Neural cell (in vitro differentiated cells): ENCODE results near the gene TMED6. TPM values are rescaled to one million over a fixed set of nuclear protein-coding genes. Genes with fewer than 3 reads are reported as not detected.

Experiments
- H2AFZ ChIP-seq: fragments of 200-600, 300-800 bp; sonication (generic), shearing (Covaris generic); 2 replicates; pipeline ENCODE4 v1.6.0; 2014; ENCODE audit warnings: low read depth, mild to moderate bottlenecking, antibody characterized with exemption, low read length, moderate library complexity
- H3F3A ChIP-seq: fragments of 200-600 bp; shearing (Covaris generic); 2 replicates; pipeline ENCODE4 v1.6.1; 2016; ENCODE audit warnings: mild to moderate bottlenecking, moderate library complexity, mixed read lengths, antibody characterized with exemption, low read length; ENCODE audit not compliant: insufficient read depth, poor library complexity, severe bottlenecking
- H3K27ac ChIP-seq: fragments of 200-600, 300-800 bp; sonication (generic), shearing (Covaris generic); 2 replicates; pipeline ENCODE4 v1.5.1; 2014; ENCODE audit warnings: mild to moderate bottlenecking, low read length, moderate library complexity
- H3K27me3 ChIP-seq: fragments of 300-800, 200-600 bp; sonication (generic), shearing (Covaris generic); 2 replicates; pipeline ENCODE4 v1.6.0; 2014; ENCODE audit warnings: mild to moderate bottlenecking, low read depth, low read length, moderate library complexity; ENCODE audit not compliant: insufficient read depth
- H3K36me3 ChIP-seq: fragments of 300-800, 200-600 bp; sonication (generic), shearing (Covaris generic); 2 replicates; pipeline ENCODE4 v1.5.1; 2014; ENCODE audit warnings: mild to moderate bottlenecking, antibody characterized with exemption, low read length, moderate library complexity; ENCODE audit not compliant: insufficient read depth
- H3K4me2 ChIP-seq: fragments of 300-800, 200-600 bp; sonication (generic), shearing (Covaris generic); 2 replicates; pipeline ENCODE4 v1.6.0; 2014; ENCODE audit warnings: mild to moderate bottlenecking, low read length
- H3K4me3 ChIP-seq: fragments of 300-800, 200-600 bp; sonication (generic), shearing (Covaris generic); 2 replicates; pipeline ENCODE4 v1.5.1; 2014; ENCODE audit warnings: mild to moderate bottlenecking, low read length, moderate library complexity
- H3K79me2 ChIP-seq: fragments of 200-600 bp; shearing (Covaris generic); replicated peaks from 2 replicates; pipeline ENCODE4 v1.6.0; 2014; ENCODE audit warnings: mild to moderate bottlenecking, low read length, moderate library complexity; ENCODE audit not compliant: insufficient read depth
- H3K9ac ChIP-seq: fragments of 300-800, 200-600 bp; sonication (generic), shearing (Covaris generic); 2 replicates; pipeline ENCODE4 v1.6.1; 2016; ENCODE audit warnings: mild to moderate bottlenecking, low read length, mixed read lengths
- H3K9me2 ChIP-seq: fragments of 200-600 bp; shearing (Covaris generic); 2 replicates; pipeline ENCODE4 v1.6.1; 2016; ENCODE audit warnings: mild to moderate bottlenecking, low read length, mixed read lengths; ENCODE audit not compliant: insufficient read depth
- H3K9me3 ChIP-seq: fragments of 200-600, 300-800 bp; sonication (generic), shearing (Covaris generic); 2 replicates; pipeline ENCODE4 v1.6.1; 2016; ENCODE audit warnings: mild to moderate bottlenecking, mixed run types, low read length, moderate library complexity, mixed read lengths
- H4K20me1 ChIP-seq: fragments of 200-600 bp; shearing (Covaris generic); 2 replicates; pipeline ENCODE4 v1.6.1; 2016; ENCODE audit warnings: mild to moderate bottlenecking, mixed run types; ENCODE audit not compliant: insufficient read depth
- CTCF ChIP-seq: fragments of 450-650 bp; IDR thresholded peaks from 2 replicates; pipeline ENCODE4 v1.5.1; 2014; ENCODE audit warnings: antibody characterized with exemption, mild to moderate bottlenecking, moderate library complexity; ENCODE audit not compliant: poor library complexity, severe bottlenecking
- EP300 ChIP-seq: fragments of 450-650 bp; conservative IDR thresholded peaks from 2 replicates; pipeline ENCODE4 v1.6.1; 2014; ENCODE audit warnings: antibody characterized with exemption, mild to moderate bottlenecking, moderate library complexity; ENCODE audit not compliant: poor library complexity, severe bottlenecking
- EZH2 ChIP-seq: fragments of 200-600, 300-800 bp; shearing (Covaris generic), sonication (generic); IDR thresholded peaks from 2 replicates; pipeline ENCODE4 v1.6.1; 2014; ENCODE audit warnings: antibody characterized with exemption, low read length, borderline replicate concordance, mild to moderate bottlenecking; ENCODE audit not compliant: insufficient read depth, poor library complexity, severe bottlenecking
- MXI1 ChIP-seq: fragments of 450-650 bp; conservative IDR thresholded peaks from 2 replicates; pipeline ENCODE4 v1.6.1; 2014; ENCODE audit warnings: antibody characterized with exemption, mild to moderate bottlenecking; ENCODE audit not compliant: poor library complexity, severe bottlenecking
- POLR2AphosphoS5 ChIP-seq: IDR thresholded peaks from 2 replicates; pipeline ENCODE4 v1.6.1; 2012
- RAD21 ChIP-seq: fragments of 450-650 bp; conservative IDR thresholded peaks from 2 replicates; pipeline ENCODE4 v1.6.1; 2014; ENCODE audit warnings: antibody characterized with exemption, mild to moderate bottlenecking, moderate library complexity
- REST ChIP-seq: IDR thresholded peaks from 2 replicates; pipeline ENCODE4 v1.6.1; 2012; ENCODE audit warnings: borderline replicate concordance
- SMC3 ChIP-seq: fragments of 450-650 bp; conservative IDR thresholded peaks from 2 replicates; pipeline ENCODE4 v1.6.1; 2014; ENCODE audit warnings: antibody characterized with exemption, mild to moderate bottlenecking, moderate library complexity; ENCODE audit not compliant: poor library complexity
- TAF1 ChIP-seq: IDR thresholded peaks from 2 replicates; pipeline ENCODE4 v1.6.1; 2012; ENCODE audit warnings: low read depth
- polyA plus RNA-seq: library from polyadenylated mRNA; depleted of rRNA; stranded (reverse); fragments of >200 nt; gene quantifications from 2 replicates; pipeline ENCODE4 v1.2.3, GENCODE V29; 2014

TMED6 gene
- polyA plus RNA-seq, 1 donor from 2014 or later, result not detected

DNA sequence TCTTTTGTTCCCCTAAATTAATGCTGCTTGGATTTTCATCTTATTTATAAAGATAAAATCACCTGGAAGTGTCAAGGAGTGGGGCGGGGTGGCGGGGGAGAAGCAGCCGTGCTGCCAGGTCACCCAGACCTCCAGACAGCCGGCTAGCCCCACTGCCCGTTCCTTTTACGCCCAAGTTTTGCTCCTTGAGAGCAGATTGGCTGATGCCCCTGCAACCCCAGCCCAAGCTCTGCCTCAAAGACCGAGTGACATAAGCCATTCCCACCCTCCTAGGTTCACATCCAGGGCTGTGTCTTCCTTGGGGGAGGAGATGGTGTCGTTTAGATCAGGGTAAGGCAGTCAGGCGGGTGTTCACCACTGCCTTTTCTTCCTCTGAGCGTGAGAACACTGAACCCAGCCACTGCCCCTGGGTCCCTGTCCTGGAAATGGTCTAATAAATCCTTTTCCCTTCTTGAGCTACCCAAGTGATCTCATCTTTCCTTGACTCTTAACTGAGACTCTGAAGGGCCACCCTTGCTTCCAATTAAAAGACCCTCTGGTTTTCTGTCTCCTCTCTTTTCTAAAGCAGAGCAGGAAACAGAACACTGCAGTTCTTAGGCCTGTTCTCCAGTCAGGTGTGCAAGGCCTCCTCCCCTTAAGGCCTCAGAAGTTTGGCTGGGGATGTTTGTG, 26.9 kb downstream of the TMED6 start:
- TF ChIP-seq POLR2AphosphoS5 (no peak), EP300 (no peak), RAD21 (no peak), SMC3 (no peak), TAF1 (no peak), REST (no peak), MXI1 (no peak), EZH2 (no peak), CTCF (no peak)
- Histone ChIP-seq H3K4me3 (no peak overlapping the region), H3K9ac (no peak overlapping the region), H3K36me3 (peaks cover 9% of the 10 kb centered on the region), H3F3A (no peaks in the 10 kb centered on the region), H3K27me3 (no peaks in the 10 kb centered on the region), H3K9me3 (no peaks in the 10 kb centered on the region), H2AFZ (no peak overlapping the region), H3K9me2 (no peaks in the 10 kb centered on the region), H3K4me2 (no peak overlapping the region), H3K79me2 (peaks cover 34% of the 10 kb centered on the region), H3K27ac (no peak overlapping the region), H4K20me1 (peaks cover 6% of the 10 kb centered on the region)

DNA sequence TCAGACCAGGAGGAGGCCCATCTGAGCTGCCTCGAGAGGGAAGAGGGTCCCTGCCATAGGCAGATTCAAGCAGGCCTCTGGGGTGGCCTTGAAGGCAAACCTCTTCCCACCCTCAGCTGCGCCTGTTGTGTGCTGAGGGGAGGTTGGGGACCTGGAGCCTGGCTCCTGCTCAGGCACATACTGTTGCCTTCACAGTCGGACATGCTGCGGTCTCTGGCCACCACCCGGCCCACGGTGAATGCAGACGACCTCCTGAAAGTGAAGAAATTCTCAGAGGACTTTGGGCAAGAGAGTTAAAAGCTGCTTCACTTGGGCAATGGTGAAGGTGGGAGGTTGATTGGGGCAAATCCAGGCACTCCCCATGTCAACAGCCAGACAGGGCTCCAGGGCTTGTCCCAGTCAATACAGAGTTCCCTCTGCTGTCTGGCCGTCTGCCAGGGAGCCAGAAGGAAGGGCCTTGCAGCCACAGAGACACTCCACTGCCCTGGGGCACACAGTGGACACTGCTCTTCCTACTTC, 27.5 kb downstream of the TMED6 start:
- no peaks in the 10 kb centered on the region for H3K9me2 ChIP-seq
- H4K20me1 ChIP-seq, result peaks cover 6% of the 10 kb centered on the region
- H2AFZ ChIP-seq, result no peak overlapping the region
- H3K9me3 ChIP-seq, result no peaks in the 10 kb centered on the region
- H3K9ac ChIP-seq, result no peak overlapping the region
- no peaks in the 10 kb centered on the region for H3F3A ChIP-seq
- H3K4me3 ChIP-seq, result no peak overlapping the region
- H3K36me3 ChIP-seq, result peaks cover 8% of the 10 kb centered on the region
- H3K79me2 ChIP-seq, result peaks cover 32% of the 10 kb centered on the region
- no peaks in the 10 kb centered on the region for H3K27me3 ChIP-seq
- no peak overlapping the region for H3K4me2 ChIP-seq
- TF ChIP-seq EP300 (no peak), REST (no peak), CTCF (no peak), POLR2AphosphoS5 (no peak), EZH2 (no peak), RAD21 (no peak), TAF1 (no peak), MXI1 (no peak), SMC3 (no peak)
- no peak overlapping the region for H3K27ac ChIP-seq
